ENCODE measurements around the gene ACBD5.
"Not testable (repeated sequence)": the region's sequence is repeated elsewhere in the genome, so short reads cannot be mapped to it uniquely, and the experiment has no call there.

ACBD5 gene

GRCh38 chr10:27240212-27241009, at the start of gene ACBD5:
ACBD5 (minus strand) TSS chr10:27240797; CDS start chr10:27240688, 109 bp downstream.
- TF ChIP-seq CTCF (IDR thresholded peaks at IDR 0.05) = no peak
- Histone ChIP-seq H3K27me3 (ENCODE audit: control insufficient read depth, insufficient read depth, low read length) (no peaks in the 10 kb centered on the region), H3K4me3 (ENCODE audit: low read depth, low read length) (peak within 1 kb of the TSS; percentile 93), H3K4me2 (ENCODE audit: low read length) (peak within 1 kb of the TSS; percentile 85), H3K4me1 (peaks cover 6% of the 10 kb centered on the region), H3K79me2 (peaks cover 5% of the 10 kb centered on the region), H3K27ac (peak within 1 kb of the TSS; percentile 98), H3K9me3 (ENCODE audit: control insufficient read depth, low read length) (no peaks in the 10 kb centered on the region), H2AFZ (peak within 1 kb of the TSS; percentile 90), H3K9ac (peak within 1 kb of the TSS; percentile 64), H3K36me3 (ENCODE audit: control insufficient read depth, insufficient read depth, low read length) (no peaks in the 10 kb centered on the region)

- Histone ChIP-seq H3K79me2 (no peaks in the 10 kb centered on the region), H3K9ac (no peak overlapping the region), H3K9me3 (ENCODE audit: control insufficient read depth, low read length) (no peaks in the 10 kb centered on the region), H2AFZ (no peak overlapping the region), H3K27ac (no peak overlapping the region), H3K4me3 (ENCODE audit: low read depth, low read length) (no peak overlapping the region), H3K36me3 (ENCODE audit: control insufficient read depth, insufficient read depth, low read length) (no peaks in the 10 kb centered on the region), H3K4me2 (ENCODE audit: low read length) (no peak overlapping the region), H3K27me3 (ENCODE audit: control insufficient read depth, insufficient read depth, low read length) (no peaks in the 10 kb centered on the region), H3K4me1 (no peaks in the 10 kb centered on the region)
- TF ChIP-seq CTCF (IDR thresholded peaks at IDR 0.05) = no peak
Observed at GRCh38 chr10:27285093-27285492, 44.5 kb upstream of the ACBD5 start.

GRCh38 chr10:27276581-27276980, 36.0 kb upstream of the ACBD5 start:
- Histone ChIP-seq H3K79me2 (no peaks in the 10 kb centered on the region), H3K4me3 (ENCODE audit: low read depth, low read length) (no peak overlapping the region), H3K36me3 (ENCODE audit: control insufficient read depth, insufficient read depth, low read length) (no peaks in the 10 kb centered on the region), H3K27ac (no peak overlapping the region), H3K4me2 (ENCODE audit: low read length) (no peak overlapping the region), H3K4me1 (no peaks in the 10 kb centered on the region), H3K9ac (no peak overlapping the region), H3K27me3 (ENCODE audit: control insufficient read depth, insufficient read depth, low read length) (no peaks in the 10 kb centered on the region), H3K9me3 (ENCODE audit: control insufficient read depth, low read length) (no peaks in the 10 kb centered on the region), H2AFZ (no peak overlapping the region)
- TF ChIP-seq CTCF (IDR thresholded peaks at IDR 0.05) = no peak

- H3K27me3 ChIP-seq (ENCODE audit: control insufficient read depth, insufficient read depth, low read length); H3K36me3 ChIP-seq (ENCODE audit: control insufficient read depth, insufficient read depth, low read length); H3K4me1 ChIP-seq; H3K9me3 ChIP-seq (ENCODE audit: control insufficient read depth, low read length); H3K27ac ChIP-seq; H2AFZ ChIP-seq; H3K79me2 ChIP-seq; H3K4me2 ChIP-seq (ENCODE audit: low read length); H3K4me3 ChIP-seq (ENCODE audit: low read depth, low read length); H3K9ac ChIP-seq: not testable (repeated sequence)
Observed at GRCh38 chr10:27266025-27266424, 25.4 kb upstream of the ACBD5 start.

- not testable (repeated sequence) for H3K36me3 ChIP-seq (ENCODE audit: control insufficient read depth, insufficient read depth, low read length); H3K4me2 ChIP-seq (ENCODE audit: low read length); H3K4me1 ChIP-seq; H3K9me3 ChIP-seq (ENCODE audit: control insufficient read depth, low read length); H3K27ac ChIP-seq; H3K27me3 ChIP-seq (ENCODE audit: control insufficient read depth, insufficient read depth, low read length); H2AFZ ChIP-seq; H3K4me3 ChIP-seq (ENCODE audit: low read depth, low read length); H3K9ac ChIP-seq; H3K79me2 ChIP-seq
Observed at GRCh38 chr10:27262788-27263187, 22.2 kb upstream of the ACBD5 start.

Measured in parathyroid adenoma (tissue), 2 donors.